Spleen (tissue), 11 donors: ENCODE data around the gene ABO. TPM values are rescaled to one million over a fixed set of nuclear protein-coding genes. Genes with fewer than 3 reads are reported as not detected.
"Not testable (repeated sequence)": the region's sequence is repeated elsewhere in the genome, so short reads cannot be mapped to it uniquely, and the experiment has no call there.

Experiments used
- DNase-seq: peaks from one replicate; pipeline ENCODE4 v3.0.0-alpha.2; 2020
- H3K27ac ChIP-seq, 8 donors: fragments of 200-600 bp; sonication (generic) in 7 of 8; 1 replicate in 4 of 8; 2 replicates in 4 of 8; pipeline versions ENCODE4 v1.5.0 to v1.8.0; 2016 to 2021; ENCODE audit warnings: inconsistent platforms in 4 of 8, mild to moderate bottlenecking in 4 of 8, moderate library complexity in 1 of 8
- H3K27me3 ChIP-seq, 7 donors: fragments of 200-600 bp; sonication (generic) in 6 of 7; replicated peaks in 1 of 7; 1 replicate in 4 of 7; 2 replicates in 3 of 7; pipeline versions ENCODE4 v1.5.0 to v1.8.0; 2016 to 2021; ENCODE audit warnings: inconsistent platforms in 3 of 7, mild to moderate bottlenecking in 1 of 7
- H3K36me3 ChIP-seq, 6 donors: fragments of 200-600 bp; sonication (generic) in 5 of 6; 1 replicate in 4 of 6; 2 replicates in 2 of 6; pipeline versions ENCODE4 v1.5.0 to v1.8.0; 2016 to 2021; ENCODE audit warnings: inconsistent platforms in 2 of 6
- H3K4me1 ChIP-seq, 6 donors: fragments of 200-600 bp; sonication (generic) in 5 of 6; 1 replicate in 3 of 6; 2 replicates in 3 of 6; pipeline versions ENCODE4 v1.5.0 to v1.8.0; 2016 to 2021; ENCODE audit warnings: inconsistent platforms in 3 of 6
- H3K4me3 ChIP-seq, 8 donors: fragments of 200-600 bp; sonication (generic) in 7 of 8; 1 replicate in 4 of 8; 2 replicates in 4 of 8; pipeline versions ENCODE4 v1.5.0 to v1.8.0; 2016 to 2021; ENCODE audit warnings: inconsistent platforms in 4 of 8, mild to moderate bottlenecking in 4 of 8, moderate library complexity in 2 of 8
- H3K9me3 ChIP-seq, 8 donors: fragments of 200-600 bp; sonication (generic) in 7 of 8; 1 replicate in 4 of 8; 2 replicates in 4 of 8; pipeline versions ENCODE4 v1.5.0 to v1.8.0; 2016 to 2021; ENCODE audit warnings: inconsistent platforms in 4 of 8
- POLR2A ChIP-seq, 3 donors: fragments of 450-650 bp; IDR thresholded peaks; one replicate each; pipeline ENCODE4 v1.5.1; 2017; ENCODE audit warnings: antibody characterized with exemption in 3 of 3, mild to moderate bottlenecking in 1 of 3
- POLR2AphosphoS5 ChIP-seq, 3 donors: sonication (generic); formaldehyde crosslinking; IDR thresholded peaks; one replicate each; pipeline ENCODE4 v1.5.1; 2017; ENCODE audit warnings: antibody characterized with exemption in 3 of 3
- WGBS, 5 donors: extraction: QIAGEN DNeasy Blood & Tissue Kit in 3 of 5; methylation state at CpG; one replicate each; pipeline versions ENCODE4 v1.1.5 to v1.1.7; 2013 to 2018; 5-methylcytosine and 5-hydroxymethylcytosine counted together
- intact Hi-C: fragments of 100-400 bp; cut with DNase I; formaldehyde crosslinking; loops from one replicate; pipeline ENCODE4 v1.15.0; 2023; ENCODE audit warnings: low total_unique reads
- polyA plus RNA-seq, 3 donors: library from polyadenylated mRNA; stranded (reverse); fragments of 200-250 nt; gene quantifications; one replicate each; pipeline ENCODE4 v1.2.1, GENCODE V29; 2013
- total RNA-seq, 7 donors: library from RNA; depleted of rRNA in 3 of 7; stranded (reverse); fragments of >200 nt in 3 of 7; fragmentation: NEBNext Ultra II Directional in 4 of 7; extraction: Animal tissue kit (Norgen Biotek cat#: 25700) in 4 of 7; gene quantifications; one replicate each; pipeline versions ENCODE4 v1.1.0 to v1.2.1, GENCODE V29; 2016 to 2021
- TF ChIP-seq, protein P1 (sequence below), 11 experiments: fragments of 200-600 bp in 7 of 11; fragments of 450-650 bp in 4 of 11; sonication (generic) in 4 of 11; IDR thresholded peaks in 8 of 11; conservative IDR thresholded peaks in 3 of 11; 1 replicate in 7 of 11; 2 replicates in 4 of 11; pipeline versions ENCODE4 v1.4.0 to v1.8.0; 2016 to 2021; ENCODE audit warnings: antibody characterized with exemption in 11 of 11, inconsistent platforms in 4 of 11, mild to moderate bottlenecking in 1 of 11
- donor health status: healthy with polysubstance abuse.
- donor health status: DM: no; HTN: no; CAD: no; lungs with moderate emphysema.
- donor health status: DM: no; HTN: no; CAD: no.
- donor health status: Bipolar disorder and iron deficiency.
- donor health status: healthy.
- donor health status: DM: no; HTN: no; CAD: no.
- donor health status: DM: yes; HTN: yes; CAD: no.

The ABO gene
- total and polyA plus RNA-seq, 10 donors = 0.26 to 5.8 (median 2.3) TPM

DNA sequence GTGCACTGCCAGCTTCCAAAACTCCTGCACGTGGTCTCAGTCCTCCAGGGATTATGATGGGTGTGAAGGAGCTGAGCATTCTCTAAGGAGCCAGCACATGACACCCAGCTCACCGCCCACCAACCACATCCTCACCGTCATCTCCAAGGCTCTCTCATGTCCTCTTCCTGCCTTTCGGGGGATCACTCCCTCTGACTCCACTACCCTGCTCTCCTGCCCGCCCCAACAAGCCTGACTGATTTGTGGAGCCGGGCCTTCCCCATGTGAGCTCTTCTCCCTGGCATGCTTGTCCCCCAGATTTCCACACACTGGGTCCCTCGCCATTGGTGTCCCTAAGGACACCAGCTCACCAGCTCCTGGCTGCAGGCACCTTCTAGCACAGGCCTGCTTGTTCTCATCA, 1.9 kb downstream of the ABO start:
- no peaks in the 10 kb centered on the region for H3K36me3 ChIP-seq
- intact Hi-C loops = no loop called here
- H3K27me3 ChIP-seq = peaks cover 0 to 54% (median 31%) of the 10 kb centered on the region in 7 donors
- peaks cover 0 to 8% (median 2%) of the 10 kb centered on the region in 8 donors for H3K9me3 ChIP-seq
- TF ChIP-seq POLR2A (IDR thresholded peaks at IDR 0.05) (no peak), POLR2AphosphoS5 (IDR thresholded peaks at IDR 0.05) (no peak)
- TF ChIP-seq, protein P1, sequence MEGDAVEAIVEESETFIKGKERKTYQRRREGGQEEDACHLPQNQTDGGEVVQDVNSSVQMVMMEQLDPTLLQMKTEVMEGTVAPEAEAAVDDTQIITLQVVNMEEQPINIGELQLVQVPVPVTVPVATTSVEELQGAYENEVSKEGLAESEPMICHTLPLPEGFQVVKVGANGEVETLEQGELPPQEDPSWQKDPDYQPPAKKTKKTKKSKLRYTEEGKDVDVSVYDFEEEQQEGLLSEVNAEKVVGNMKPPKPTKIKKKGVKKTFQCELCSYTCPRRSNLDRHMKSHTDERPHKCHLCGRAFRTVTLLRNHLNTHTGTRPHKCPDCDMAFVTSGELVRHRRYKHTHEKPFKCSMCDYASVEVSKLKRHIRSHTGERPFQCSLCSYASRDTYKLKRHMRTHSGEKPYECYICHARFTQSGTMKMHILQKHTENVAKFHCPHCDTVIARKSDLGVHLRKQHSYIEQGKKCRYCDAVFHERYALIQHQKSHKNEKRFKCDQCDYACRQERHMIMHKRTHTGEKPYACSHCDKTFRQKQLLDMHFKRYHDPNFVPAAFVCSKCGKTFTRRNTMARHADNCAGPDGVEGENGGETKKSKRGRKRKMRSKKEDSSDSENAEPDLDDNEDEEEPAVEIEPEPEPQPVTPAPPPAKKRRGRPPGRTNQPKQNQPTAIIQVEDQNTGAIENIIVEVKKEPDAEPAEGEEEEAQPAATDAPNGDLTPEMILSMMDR (IDR thresholded peaks at IDR 0.05 in 8 of 11, conservative IDR thresholded peaks at IDR 0.05 in 3 of 11) = no peak
- no peak for DNase-seq
- WGBS, 5 donors = 51 to 74% (median 65%) methylated on average over 7 of the region's 7 CpGs
- no peak overlapping the region for H3K4me3 ChIP-seq
- H3K4me1 ChIP-seq = peaks cover 0 to 19% (median 11%) of the 10 kb centered on the region in 6 donors
- H3K27ac ChIP-seq = no peak overlapping the region

DNA sequence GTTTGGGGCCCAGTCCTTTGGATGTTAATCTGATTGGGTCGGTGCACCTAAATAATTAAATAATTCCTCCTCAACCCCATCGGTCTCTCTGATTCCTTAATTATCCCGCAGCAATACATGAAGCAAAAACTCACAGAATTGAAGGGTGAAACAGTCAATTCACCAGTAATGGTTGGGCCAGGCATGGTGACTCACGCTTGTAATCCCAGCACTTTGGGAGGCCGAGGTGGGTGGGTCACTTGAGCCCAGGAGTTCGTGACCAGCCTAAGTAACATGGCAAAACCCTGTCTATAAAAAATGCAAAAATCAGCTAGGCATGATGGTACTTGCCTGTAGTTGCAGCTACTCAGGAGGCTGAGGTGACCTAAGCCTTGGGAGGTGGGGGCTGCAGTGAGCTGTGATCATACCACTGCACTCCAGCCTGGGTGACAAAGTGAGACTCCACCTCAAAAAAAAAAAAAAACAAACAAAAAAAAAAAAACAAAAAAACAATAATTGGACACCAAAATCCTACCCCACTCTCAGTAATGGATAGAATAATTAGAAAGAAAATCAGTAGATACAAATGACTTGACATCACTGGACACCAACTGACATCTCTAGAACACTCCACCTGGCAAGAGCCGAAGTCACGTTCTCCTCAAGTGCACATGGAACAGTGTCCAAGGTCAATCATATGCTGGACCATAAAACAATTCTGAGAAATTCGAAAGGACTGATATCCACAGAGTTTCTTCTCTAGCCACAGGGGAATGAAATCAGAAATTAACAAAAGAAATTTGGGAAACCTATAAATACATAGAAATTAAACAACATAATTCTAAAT, 5.3 kb downstream of the ABO start:
- DNase-seq = no peak
- Histone ChIP-seq H3K27ac (no peak overlapping the region), H3K27me3 (peaks cover 0 to 22% (median 11%) of the 10 kb centered on the region in 7 donors), H3K4me3 (no peak overlapping the region), H3K4me1 (peaks cover 0 to 7% (median 2%) of the 10 kb centered on the region in 6 donors), H3K36me3 (no peaks in the 10 kb centered on the region), H3K9me3 (no peaks in the 10 kb centered on the region)
- intact Hi-C loops = no loop called here
- TF ChIP-seq POLR2A (IDR thresholded peaks at IDR 0.05) (no peak), POLR2AphosphoS5 (IDR thresholded peaks at IDR 0.05) (no peak)
- TF ChIP-seq, protein P1 (IDR thresholded peaks at IDR 0.05 in 8 of 11, conservative IDR thresholded peaks at IDR 0.05 in 3 of 11) = no peak
- WGBS, 5 donors = 73 to 93% (median 84%) methylated on average over 9 of the region's 9 CpGs

DNA sequence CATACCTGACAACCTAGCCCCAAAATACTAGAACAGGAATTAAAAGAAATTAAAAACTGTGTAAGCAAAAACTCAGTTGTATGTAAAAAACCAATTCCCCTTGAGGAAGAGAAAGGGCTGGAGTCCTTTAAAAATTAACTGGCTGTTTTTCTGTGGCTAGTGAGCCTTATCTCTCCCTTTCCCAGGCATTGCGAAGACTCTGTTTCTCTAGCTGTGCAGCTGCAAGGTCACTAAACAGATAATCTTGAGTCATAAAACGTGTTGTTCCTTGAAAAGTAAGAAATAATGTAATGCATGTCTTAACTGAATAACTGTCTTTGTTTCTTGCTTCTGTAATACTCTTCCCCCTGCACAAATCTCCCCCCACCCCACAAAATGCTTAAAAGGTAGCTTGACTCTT, 5.9 kb downstream of the ABO start:
- intact Hi-C loops, H3K36me3 ChIP-seq, H3K27ac ChIP-seq, H3K4me3 ChIP-seq, H3K9me3 ChIP-seq, H3K4me1 ChIP-seq, DNase-seq: not testable (repeated sequence)
- WGBS, 5 donors = 58 to 81% (median 60%) methylated on average over 2 of the region's 2 CpGs
- peaks cover 0 to 16% (median 5%) of the 10 kb centered on the region in 7 donors for H3K27me3 ChIP-seq

DNA sequence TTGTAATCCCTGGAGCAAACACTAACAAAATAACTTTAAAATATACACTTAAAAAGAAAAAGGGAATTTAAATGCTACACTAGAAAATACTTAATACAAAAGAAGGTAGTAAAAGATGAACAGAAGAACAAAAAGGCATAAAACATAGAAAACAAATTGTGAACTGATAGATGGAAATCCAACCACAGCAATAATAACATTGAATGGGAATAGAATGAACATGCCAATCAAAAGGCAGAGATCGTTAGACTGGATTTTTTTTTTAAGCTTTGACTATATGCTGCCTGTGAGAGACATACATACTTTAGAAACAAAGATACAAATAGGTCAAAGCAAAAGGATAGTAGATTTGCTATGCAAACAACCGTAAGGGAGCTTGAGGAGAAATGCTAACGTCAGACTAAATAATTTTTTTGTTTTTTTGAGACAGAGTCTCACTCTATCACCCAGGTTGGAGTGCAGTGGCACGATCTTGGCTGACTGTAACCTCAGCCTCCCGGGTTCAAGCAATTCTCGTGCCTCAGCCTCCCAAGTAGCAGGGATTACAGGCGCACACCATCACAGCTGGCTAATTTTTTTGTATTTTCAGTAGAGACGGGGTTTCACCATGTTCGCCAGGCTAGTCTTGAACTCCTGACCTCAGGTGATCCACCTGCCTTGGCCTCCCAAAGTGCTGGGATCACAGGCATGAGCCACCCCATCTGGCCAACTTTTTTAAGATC, 6.5 kb downstream of the ABO start:
- H3K9me3 ChIP-seq = no peaks in the 10 kb centered on the region
- no peak for DNase-seq
- peaks cover 0 to 9% (median 0%) of the 10 kb centered on the region in 7 donors for H3K27me3 ChIP-seq
- WGBS, 5 donors = 73 to 80% (median 76%) methylated on average over 9 of the region's 9 CpGs
- TF ChIP-seq, protein P1 (IDR thresholded peaks at IDR 0.05 in 8 of 11, conservative IDR thresholded peaks at IDR 0.05 in 3 of 11) = no peak
- no peak for TF ChIP-seq POLR2A (IDR thresholded peaks at IDR 0.05)
- no peak for TF ChIP-seq POLR2AphosphoS5 (IDR thresholded peaks at IDR 0.05)
- no peaks in the 10 kb centered on the region for H3K36me3 ChIP-seq
- H3K4me3 ChIP-seq = no peak overlapping the region
- H3K4me1 ChIP-seq = no peaks in the 10 kb centered on the region
- no peak overlapping the region for H3K27ac ChIP-seq
- intact Hi-C loops = no loop called here
